ENCODE data around the gene CAPZB.
A peak's percentile ranks its signal among the peaks of the same experiment; 100 is the strongest.

CAPZB gene

GRCh38 chr1:19447550-19447949 lies 37.8 kb downstream of the CAPZB start:
- DNase-seq: no peak

GRCh38 chr1:19445417-19446342 lies 39.7 kb downstream of the CAPZB start:
- DNase-seq: no peak

GRCh38 chr1:19444296-19445021 lies 40.9 kb downstream of the CAPZB start:
- DNase-seq: no peak

- DNase-seq: no peak
Observed at GRCh38 chr1:19443326-19443725, 42.0 kb downstream of the CAPZB start.

DNA sequence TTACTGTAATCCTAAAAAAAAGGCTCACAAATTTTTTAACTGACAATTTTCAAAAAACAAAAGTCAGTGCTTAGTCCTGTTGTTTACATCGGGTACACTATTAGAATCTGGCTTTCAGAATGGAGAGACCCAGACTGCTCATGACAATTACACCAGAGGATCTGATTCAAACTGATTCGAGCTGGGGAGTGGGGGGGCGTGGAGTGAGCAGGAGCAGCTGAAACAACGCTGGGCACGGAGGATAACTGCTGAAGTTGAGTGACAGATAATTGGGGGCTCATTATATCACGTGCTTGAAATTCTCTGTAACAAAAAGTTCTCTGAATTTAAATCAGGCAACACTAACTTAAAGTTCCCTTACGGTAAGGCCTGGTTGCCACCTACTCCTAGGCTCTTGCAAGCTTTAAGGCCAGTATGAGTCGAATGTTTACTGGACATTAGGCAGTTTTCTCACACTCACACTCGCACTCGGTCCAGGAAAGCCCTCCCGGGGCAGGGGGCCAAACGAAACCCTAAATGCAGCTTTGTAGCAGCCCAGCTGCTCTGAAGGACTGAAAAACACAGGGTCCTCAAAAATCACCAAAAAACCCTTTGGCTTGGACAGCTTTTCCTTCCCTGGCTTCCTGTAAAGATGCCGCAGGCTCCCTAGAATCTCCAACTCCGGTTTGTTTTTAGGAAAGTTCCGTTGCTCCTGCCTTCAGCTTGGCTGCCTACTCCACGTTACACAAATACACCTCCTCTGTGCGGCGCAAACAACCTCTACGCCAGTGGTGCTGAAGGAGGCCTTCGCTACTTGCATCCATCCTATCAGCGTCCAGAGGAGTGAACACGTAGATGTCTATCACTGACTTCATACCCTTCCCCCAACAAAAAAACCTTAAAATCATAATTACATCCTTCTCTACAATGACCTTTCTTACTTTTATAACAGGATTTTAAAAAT lies 42.9 kb downstream of the CAPZB start:
- no peak for DNase-seq

DNA sequence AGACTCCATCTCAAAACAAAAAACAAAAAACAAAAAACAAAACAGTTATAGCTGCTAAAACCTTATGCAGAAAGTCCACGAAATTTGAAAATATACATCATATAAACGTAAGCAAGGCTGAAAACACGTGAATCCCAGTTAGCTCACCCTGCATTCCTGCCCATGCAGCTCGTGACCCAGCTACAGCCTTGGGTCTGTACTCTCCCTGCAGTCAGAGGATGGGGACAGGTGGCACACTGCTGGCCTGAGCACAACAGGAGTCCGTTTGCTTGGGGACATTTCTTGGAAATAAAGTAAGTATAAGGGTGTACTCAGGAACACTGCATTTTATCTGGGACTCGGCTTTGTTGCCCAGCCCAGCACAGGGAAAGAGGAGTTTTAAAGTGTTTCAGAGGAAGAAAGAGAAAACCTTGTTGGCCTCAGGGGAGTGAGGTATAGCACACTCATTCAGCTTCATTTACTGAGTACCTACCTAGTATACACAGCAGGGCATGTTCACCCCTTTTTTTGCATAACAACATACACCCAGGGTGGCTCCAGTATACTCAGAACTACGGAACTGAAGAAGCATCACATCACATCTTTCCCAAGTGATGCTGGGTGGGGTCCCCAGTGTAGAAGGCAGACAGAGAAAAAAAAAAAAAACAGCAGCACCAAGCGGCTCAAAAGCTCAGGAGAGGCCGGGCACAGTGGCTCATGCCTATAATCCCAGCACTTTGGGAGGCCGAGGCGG lies 44.1 kb downstream of the CAPZB start:
- no peak for DNase-seq

DNA sequence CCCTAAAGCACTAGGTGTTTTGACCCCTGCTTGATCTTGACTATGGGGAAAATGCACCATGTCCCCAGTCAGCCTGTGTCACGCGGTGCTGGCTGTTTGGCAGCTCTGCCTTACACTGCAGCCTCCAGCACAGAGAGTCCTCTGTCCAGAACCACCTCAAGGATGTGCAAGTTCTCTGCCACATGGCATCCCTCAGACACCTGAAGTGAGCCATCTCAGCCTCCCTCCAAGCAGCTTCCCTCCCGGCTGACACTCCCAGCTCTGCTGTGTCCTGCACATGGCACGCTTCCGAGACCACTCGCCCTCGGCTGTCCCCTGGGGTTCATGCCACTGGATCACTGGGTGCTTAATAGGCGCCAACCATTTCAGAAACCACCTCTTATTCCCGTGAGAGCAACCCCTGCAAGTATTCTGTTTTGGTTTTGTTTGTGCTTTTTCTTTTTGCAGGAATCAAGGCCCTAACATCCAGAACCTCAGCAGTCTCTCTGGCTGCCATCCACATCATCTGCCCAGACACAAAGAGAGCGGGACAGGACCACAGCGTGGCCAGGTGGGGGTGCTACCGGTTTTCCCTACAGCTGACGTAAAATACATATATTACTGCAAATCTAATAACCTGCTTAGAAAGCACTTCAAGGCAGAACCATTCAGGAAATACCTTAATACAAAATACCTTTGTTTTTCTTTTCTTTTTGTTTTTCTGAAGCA lies 45.7 kb downstream of the CAPZB start:
- no peak for DNase-seq

DNA sequence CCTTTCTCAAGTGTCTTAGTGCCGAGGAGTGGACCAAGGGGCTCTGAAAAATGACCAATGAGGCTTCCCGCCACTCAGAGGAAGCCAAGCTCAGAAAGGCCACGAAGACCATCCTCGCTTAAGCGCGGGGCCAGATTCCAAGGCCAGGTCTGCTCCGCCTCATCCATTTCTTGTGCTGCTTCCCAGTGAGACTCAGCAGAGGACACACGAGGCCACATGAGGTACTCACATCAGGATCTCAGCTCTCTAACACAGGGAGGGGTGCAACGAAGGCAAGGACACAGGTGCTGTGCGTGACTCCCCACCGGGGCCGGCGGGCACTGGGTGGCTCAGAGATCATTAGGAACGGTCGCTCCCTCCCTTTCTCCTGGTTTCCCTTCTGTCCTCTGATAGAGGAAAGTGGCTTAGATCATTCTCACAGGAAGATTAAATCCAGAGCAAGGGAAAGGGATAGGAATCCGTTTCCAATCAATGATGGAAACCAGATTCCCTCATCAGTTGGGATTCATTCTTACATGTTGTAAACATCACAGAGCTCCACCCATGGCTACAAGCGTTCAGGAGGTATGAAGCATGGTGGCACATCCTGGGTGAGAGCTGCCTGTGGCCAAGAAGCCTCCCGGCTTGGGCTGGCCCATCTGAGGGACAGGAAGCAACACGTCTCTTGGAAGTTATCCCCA lies 46.7 kb downstream of the CAPZB start:
- DNase-seq: no peak

GRCh38 chr1:19437891-19438294 lies 47.4 kb downstream of the CAPZB start:
- DNase-seq: no peak

- peak; percentile 4 for DNase-seq
Observed at GRCh38 chr1:19436716-19437476, 48.4 kb downstream of the CAPZB start.

DNA sequence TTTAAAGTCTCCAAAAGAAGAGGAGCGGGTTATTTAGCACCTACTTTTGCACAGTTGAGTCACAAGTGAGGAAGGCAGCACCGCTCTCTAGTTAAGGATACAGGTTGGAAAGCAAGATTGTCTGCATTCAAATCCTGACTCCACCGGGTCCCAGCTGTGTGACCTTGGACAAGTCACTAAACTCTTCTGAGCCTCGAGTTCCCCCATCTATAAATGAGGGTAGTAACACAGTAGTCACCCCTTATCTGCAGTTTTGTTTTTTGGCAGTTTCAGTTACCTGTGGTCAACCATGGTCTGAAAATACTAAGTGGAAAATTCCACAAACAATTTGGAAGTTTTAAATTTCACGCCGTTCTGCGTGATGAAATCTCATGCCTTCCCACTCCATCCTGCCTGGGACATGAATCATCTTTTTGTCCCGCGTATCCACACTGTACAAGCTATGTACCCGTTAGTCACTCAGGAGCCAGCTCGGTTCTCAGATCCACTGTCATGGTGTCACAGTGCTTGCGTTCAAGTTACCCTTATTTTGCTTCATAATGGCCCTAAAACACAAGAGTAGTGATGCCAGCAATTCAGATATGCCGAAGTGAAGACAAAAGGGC lies 49.4 kb downstream of the CAPZB start:
- no peak for DNase-seq

DNA sequence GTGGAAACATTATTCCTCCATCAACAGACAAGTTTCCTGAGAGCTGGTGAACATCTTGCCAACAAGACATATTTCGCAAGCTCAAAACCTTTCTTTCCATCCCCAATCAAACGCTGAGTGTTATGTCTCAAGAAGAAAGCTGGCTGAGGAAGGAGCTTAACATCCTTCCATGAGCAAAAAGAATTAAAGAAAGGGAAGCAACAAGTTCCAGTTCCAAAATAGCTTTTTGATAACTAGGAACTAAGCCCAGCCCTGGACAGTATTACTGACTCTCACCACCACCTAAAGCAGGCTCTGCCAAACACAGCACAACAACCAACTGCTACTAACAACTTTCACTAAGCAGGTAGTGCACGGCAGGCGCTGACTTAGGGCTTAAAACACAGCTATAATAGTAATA lies 50.2 kb downstream of the CAPZB start:
- DNase-seq: no peak

- no peak for DNase-seq
Observed at GRCh38 chr1:19433719-19433998, 51.7 kb downstream of the CAPZB start.

DNA sequence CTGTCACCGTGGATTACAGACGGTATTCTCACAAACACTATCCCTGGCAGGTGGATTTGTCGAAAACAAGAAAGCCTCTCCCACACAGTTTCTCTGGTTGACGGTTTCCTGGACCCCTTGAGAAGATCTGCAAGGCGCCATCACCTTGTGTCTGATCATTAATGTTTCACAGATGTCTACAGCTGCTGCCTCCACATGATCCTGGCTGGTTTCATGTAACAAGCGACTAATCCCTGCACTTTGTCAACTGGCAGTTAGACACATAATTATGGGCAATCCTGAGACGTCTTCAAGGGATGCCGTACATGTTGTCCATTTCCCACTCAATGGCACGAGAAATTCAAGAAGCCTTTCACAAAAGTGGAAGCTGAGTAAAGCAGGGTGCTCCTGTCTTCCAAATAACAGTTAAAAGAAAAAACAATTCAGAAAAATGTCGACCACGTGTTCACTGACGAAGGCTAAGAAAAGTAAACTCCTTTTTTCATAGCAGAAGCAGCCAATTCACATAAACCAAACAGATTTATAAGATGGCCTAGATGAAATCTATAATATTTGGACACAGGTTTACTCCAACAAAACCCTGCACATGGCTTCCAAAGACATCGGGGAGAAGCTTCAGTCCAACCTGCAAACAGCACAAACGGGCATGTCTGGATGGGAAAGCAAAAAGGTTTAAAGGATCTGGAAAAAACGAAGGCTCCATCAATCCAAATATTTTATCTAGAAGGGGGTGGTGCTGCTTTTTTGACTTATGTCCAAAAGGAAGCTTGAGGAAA lies 52.2 kb downstream of the CAPZB start:
- no peak for DNase-seq

DNA sequence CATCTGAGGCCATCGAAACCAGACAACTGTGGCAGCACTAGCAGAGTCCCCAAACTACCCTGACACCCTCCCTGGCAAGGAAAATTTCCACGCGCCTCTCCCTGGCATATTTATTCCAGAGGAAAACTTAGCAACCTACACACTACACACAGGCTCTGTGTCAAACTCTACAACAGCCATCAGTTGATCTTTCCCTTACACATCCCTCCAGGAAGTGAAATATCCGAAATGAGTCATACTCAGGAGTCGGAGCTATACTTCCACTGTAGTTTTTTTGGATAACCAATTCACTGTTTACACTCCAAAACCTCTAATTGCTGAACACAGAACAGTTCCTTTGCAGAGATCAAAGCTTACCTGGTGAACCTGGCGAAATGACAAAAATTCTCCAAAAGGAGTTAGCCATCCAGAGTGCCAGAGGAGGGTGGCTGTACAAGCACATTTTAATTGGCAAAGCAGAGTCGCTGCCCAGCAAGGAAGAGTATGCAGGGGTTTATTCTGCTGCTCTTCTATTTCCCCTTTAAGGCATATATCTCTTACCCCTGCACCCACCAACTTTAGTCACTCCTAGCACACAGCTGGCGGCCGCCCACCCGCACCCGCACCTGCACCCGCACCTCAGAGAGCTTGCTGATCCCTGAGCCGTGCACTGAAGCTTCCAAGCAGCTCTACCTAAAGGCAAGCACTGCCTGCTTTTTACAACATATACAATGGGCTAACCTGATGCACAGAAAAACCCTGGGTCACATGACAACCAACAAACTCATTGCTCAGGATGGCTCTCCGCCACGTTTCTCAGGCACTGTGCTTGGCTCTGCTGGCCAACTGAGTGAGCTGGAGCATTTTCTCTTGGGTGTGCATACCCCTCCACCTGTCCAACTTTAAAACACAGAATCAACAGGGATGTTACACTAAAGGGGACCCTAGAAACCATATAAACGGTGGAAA lies 54.9 kb downstream of the CAPZB start:
- no peak for DNase-seq

GRCh38 chr1:19429611-19430010 lies 55.7 kb downstream of the CAPZB start:
- no peak for DNase-seq

- no peak for DNase-seq
Observed at GRCh38 chr1:19427087-19427781, 58.1 kb downstream of the CAPZB start.
